ENCODE results near the gene SNTG2. TPM values are rescaled to one million over a fixed set of nuclear protein-coding genes. Genes with fewer than 3 reads are reported as not detected.

SNTG2 gene
- total RNA-seq, 3 donors from 2014 or later (not counting 1 experiment from before 2014, with no cell fraction given): not detected

DNA sequence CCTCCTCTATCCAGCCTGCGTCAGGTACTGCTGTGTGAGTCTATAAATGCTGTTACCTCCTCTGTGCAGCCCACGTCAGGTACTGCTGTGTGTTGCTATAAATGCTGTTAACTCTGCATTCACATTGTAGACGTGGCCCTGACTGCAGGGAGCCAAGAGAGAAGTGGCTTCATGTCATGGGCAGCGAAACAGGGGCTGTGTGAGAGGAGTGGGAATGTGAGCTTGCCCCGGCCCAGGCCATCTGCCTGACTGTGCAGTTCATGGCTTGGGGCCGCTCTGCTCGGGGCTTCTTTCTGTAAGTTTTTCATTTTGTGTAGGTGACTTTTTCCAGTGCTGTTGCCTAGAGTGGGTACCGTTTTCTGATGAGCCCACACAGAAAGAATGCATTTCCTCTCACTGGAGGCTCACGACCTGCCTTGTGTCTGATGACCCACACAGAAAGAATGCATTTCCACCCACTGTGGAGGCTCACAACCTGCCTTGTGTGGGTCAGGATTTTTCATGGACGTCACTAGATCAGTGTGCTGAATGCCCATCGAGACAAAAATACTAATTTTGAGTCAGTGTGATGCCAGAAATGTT, 104.5 kb downstream of the SNTG2 start:
- Histone ChIP-seq H3K4me3 (ENCODE audit: low read length) (no peak overlapping the region), H3K36me3 (ENCODE audit: control insufficient read depth, insufficient read depth, low read length) (no peaks in the 10 kb centered on the region), H3K4me1 (ENCODE audit: control insufficient read depth, insufficient read depth, low read length) (no peaks in the 10 kb centered on the region), H3K9me3 (ENCODE audit: control insufficient read depth, insufficient read depth, low read length) (no peaks in the 10 kb centered on the region), H3K27ac (ENCODE audit: low read length) (no peak overlapping the region), H3K27me3 (ENCODE audit: control insufficient read depth, insufficient read depth, low read length) (no peaks in the 10 kb centered on the region)
- intact Hi-C loops (cut with micrococcal nuclease): no loop called here
- Mint-ChIP-seq H3K9me3 (no peaks in the 10 kb centered on the region), H3K27ac (no peak overlapping the region), H3K4me3 (no peak overlapping the region), H3K36me3 (no peaks in the 10 kb centered on the region), H3K4me1 (no peaks in the 10 kb centered on the region), H3K27me3 (ENCODE audit: low read depth in 2 of 2) (peaks cover 20 to 41% of the 10 kb centered on the region in 2 donors)
- DNase-seq (no peak), ATAC-seq (no peak)
- WGBS (ENCODE audit: insufficient coverage): 85% methylated on average over 11 of the region's 11 CpGs
- TF ChIP-seq CTCF (IDR thresholded peaks at IDR 0.05): no peak

- ATAC-seq (no peak), DNase-seq (no peak)
- intact Hi-C loops (cut with micrococcal nuclease): no loop called here
- H3K27ac Mint-ChIP-seq: no peak overlapping the region
- H3K4me1 Mint-ChIP-seq: no peaks in the 10 kb centered on the region
- Histone ChIP-seq H3K27ac (ENCODE audit: low read length) (no peak overlapping the region), H3K9me3 (ENCODE audit: control insufficient read depth, insufficient read depth, low read length) (no peaks in the 10 kb centered on the region), H3K4me3 (ENCODE audit: low read length) (no peak overlapping the region), H3K36me3 (ENCODE audit: control insufficient read depth, insufficient read depth, low read length) (no peaks in the 10 kb centered on the region), H3K27me3 (ENCODE audit: control insufficient read depth, insufficient read depth, low read length) (peaks cover 2% of the 10 kb centered on the region), H3K4me1 (ENCODE audit: control insufficient read depth, insufficient read depth, low read length) (no peaks in the 10 kb centered on the region)
- 89% methylated on average over 1 of the region's 3 CpGs for WGBS (ENCODE audit: insufficient coverage)
- H3K9me3 Mint-ChIP-seq: no peaks in the 10 kb centered on the region
- H3K36me3 Mint-ChIP-seq: no peaks in the 10 kb centered on the region
- no peak overlapping the region for H3K4me3 Mint-ChIP-seq
- peaks cover 23 to 41% of the 10 kb centered on the region in 2 donors for H3K27me3 Mint-ChIP-seq (ENCODE audit: low read depth in 2 of 2)
- TF ChIP-seq CTCF (IDR thresholded peaks at IDR 0.05): no peak
Observed at GRCh38 chr2:1060372-1060771, 109.7 kb downstream of the SNTG2 start.

- intact Hi-C loops (cut with micrococcal nuclease): no loop called here
- no peaks in the 10 kb centered on the region for H3K9me3 Mint-ChIP-seq
- no peak overlapping the region for H3K4me3 Mint-ChIP-seq
- H3K27me3 Mint-ChIP-seq (ENCODE audit: low read depth in 2 of 2): peaks cover 23 to 44% of the 10 kb centered on the region in 2 donors
- no peaks in the 10 kb centered on the region for H3K36me3 ChIP-seq (ENCODE audit: control insufficient read depth, insufficient read depth, low read length)
- H3K4me3 ChIP-seq (ENCODE audit: low read length): no peak overlapping the region
- H3K9me3 ChIP-seq (ENCODE audit: control insufficient read depth, insufficient read depth, low read length): no peaks in the 10 kb centered on the region
- H3K4me1 ChIP-seq (ENCODE audit: control insufficient read depth, insufficient read depth, low read length): no peaks in the 10 kb centered on the region
- no peak overlapping the region for H3K27ac ChIP-seq (ENCODE audit: low read length)
- peaks cover 2% of the 10 kb centered on the region for H3K27me3 ChIP-seq (ENCODE audit: control insufficient read depth, insufficient read depth, low read length)
- H3K36me3 Mint-ChIP-seq: no peaks in the 10 kb centered on the region
- H3K27ac Mint-ChIP-seq: no peak overlapping the region
- 91% methylated on average over 5 of the region's 5 CpGs for WGBS (ENCODE audit: insufficient coverage)
- H3K4me1 Mint-ChIP-seq: no peaks in the 10 kb centered on the region
- DNase-seq (no peak), ATAC-seq (no peak)
- no peak for TF ChIP-seq CTCF (IDR thresholded peaks at IDR 0.05)
Observed at GRCh38 chr2:1060987-1061386, 110.3 kb downstream of the SNTG2 start.

GRCh38 chr2:1068241-1068640, 117.6 kb downstream of the SNTG2 start:
- H3K9me3 ChIP-seq (ENCODE audit: control insufficient read depth, insufficient read depth, low read length): no peaks in the 10 kb centered on the region
- ATAC-seq (no peak), DNase-seq (no peak)
- Mint-ChIP-seq H3K4me3 (no peak overlapping the region), H3K36me3 (no peaks in the 10 kb centered on the region), H3K9me3 (no peaks in the 10 kb centered on the region), H3K4me1 (no peaks in the 10 kb centered on the region), H3K27me3 (ENCODE audit: low read depth in 2 of 2) (peaks cover 4 to 42% of the 10 kb centered on the region in 2 donors), H3K27ac (no peak overlapping the region)
- H3K27ac ChIP-seq (ENCODE audit: low read length): no peak overlapping the region
- no peak for TF ChIP-seq CTCF (IDR thresholded peaks at IDR 0.05)
- intact Hi-C loops (cut with micrococcal nuclease): no loop called here
- H3K36me3 ChIP-seq (ENCODE audit: control insufficient read depth, insufficient read depth, low read length): no peaks in the 10 kb centered on the region
- no peak overlapping the region for H3K4me3 ChIP-seq (ENCODE audit: low read length)
- H3K27me3 ChIP-seq (ENCODE audit: control insufficient read depth, insufficient read depth, low read length): no peaks in the 10 kb centered on the region
- WGBS (ENCODE audit: insufficient coverage): 92% methylated on average over 6 of the region's 8 CpGs
- H3K4me1 ChIP-seq (ENCODE audit: control insufficient read depth, insufficient read depth, low read length): no peaks in the 10 kb centered on the region

Data from natural killer cell (primary cell).